H1 (cell line): Measurements from ENCODE around the gene MPZL3. TPM values are rescaled to one million over a fixed set of nuclear protein-coding genes. Genes with fewer than 3 reads are reported as not detected.

Source experiments
- CTCF ChIA-PET: fragments of 300-600 bp; sonication (Branson Sonifier 250); formaldehyde crosslinking; loops from one replicate; lab custom pipeline; 2021; ENCODE audit not compliant: partially characterized antibody; lab: Charles Lee
- POLR2A ChIA-PET: fragments of 300-600 bp; sonication (Branson Sonifier 250); formaldehyde crosslinking; loops from one replicate; lab custom pipeline; 2021; ENCODE audit warnings: inconsistent platforms; ENCODE audit not compliant: partially characterized antibody; lab: Charles Lee
- DNase-seq, 2 experiments: peaks; one replicate each; pipeline versions ENCODE4 v3.0.0 to v3.0.0-alpha.2; 2010 to 2022; ENCODE audit warnings: low spot score in 2 of 2, low read depth in 1 of 2, mixed read lengths in 1 of 2
- FAIRE-seq: peaks from 2 replicates; lab custom pipeline; 2011; peaks lifted over from hg19 to GRCh38; lab: Jason Lieb, UNC
- H2AFZ ChIP-seq: 2 replicates; pipeline ENCODE4 v1.8.1; 2012; ENCODE audit warnings: low read length, inconsistent platforms
- H2AK5ac ChIP-seq: 2 replicates; pipeline ENCODE4 v1.6.1; 2013; ENCODE audit warnings: low read depth, low read length
- H2BK120ac ChIP-seq: replicated peaks from 2 replicates; pipeline ENCODE3; 2013; ENCODE audit warnings: low read depth, low read length, inconsistent platforms
- H2BK12ac ChIP-seq: 2 replicates; pipeline ENCODE4 v1.6.1; 2013; ENCODE audit warnings: low read depth, low read length
- H2BK15ac ChIP-seq: 2 replicates; pipeline ENCODE4 v1.6.1; 2013; ENCODE audit warnings: low read length
- H2BK20ac ChIP-seq: 2 replicates; pipeline ENCODE4 v1.6.1; 2013; ENCODE audit warnings: low read length
- H2BK5ac ChIP-seq: 2 replicates; pipeline ENCODE4 v1.6.1; 2013; ENCODE audit warnings: low read depth, low read length
- H3K14ac ChIP-seq: 2 replicates; pipeline ENCODE4 v1.6.1; 2013; ENCODE audit warnings: inconsistent platforms; ENCODE audit not compliant: insufficient read length
- H3K18ac ChIP-seq: 2 replicates; pipeline ENCODE4 v1.6.1; 2013; ENCODE audit warnings: low read length; ENCODE audit errors: extremely low read depth
- H3K23ac ChIP-seq: 2 replicates; pipeline ENCODE4 v1.6.1; 2013; ENCODE audit warnings: inconsistent platforms; ENCODE audit not compliant: insufficient read length
- H3K23me2 ChIP-seq: 2 replicates; pipeline ENCODE4 v1.6.1; 2013; ENCODE audit warnings: low read depth, low read length
- H3K27ac ChIP-seq: 2 replicates; pipeline ENCODE4 v1.6.1; 2011; ENCODE audit warnings: low read depth, low read length, inconsistent platforms
- H3K27me3 ChIP-seq, 4 experiments: replicated peaks in 1 of 4; 1 replicate in 1 of 4; 2 replicates in 3 of 4; pipeline versions ENCODE4 v1.6.1 to v1.8.1; 2011 to 2013; ENCODE audit warnings: low read length in 3 of 4, mild to moderate bottlenecking in 3 of 4, inconsistent platforms in 2 of 4, mixed read lengths in 2 of 4, moderate library complexity in 1 of 4; ENCODE audit not compliant: control insufficient read depth in 3 of 4, insufficient read depth in 3 of 4; ENCODE audit errors: extremely low read depth in 1 of 4
- H3K36me3 ChIP-seq, 4 experiments: 2 replicates each; pipeline versions ENCODE4 v1.6.1 to v1.8.1; 2011 to 2013; ENCODE audit warnings: mild to moderate bottlenecking in 4 of 4, low read length in 3 of 4, moderate library complexity in 2 of 4, control low read depth in 1 of 4, inconsistent platforms in 1 of 4; ENCODE audit not compliant: insufficient read depth in 4 of 4, control insufficient read depth in 2 of 4
- H3K4ac ChIP-seq: replicated peaks from 2 replicates; pipeline ENCODE3; 2013; ENCODE audit warnings: low read length, low read depth, mixed read lengths, inconsistent platforms; ENCODE audit not compliant: insufficient read length
- H3K4me1 ChIP-seq, 4 experiments: replicated peaks in 1 of 4; 1 replicate in 1 of 4; 2 replicates in 3 of 4; pipeline versions ENCODE4 v1.6.1 to v1.8.1; 2011 to 2013; ENCODE audit warnings: low read length in 3 of 4, inconsistent platforms in 2 of 4, mixed read lengths in 1 of 4; ENCODE audit not compliant: insufficient read depth in 4 of 4, control insufficient read depth in 3 of 4
- H3K4me2 ChIP-seq, 2 experiments: 2 replicates each; pipeline versions ENCODE4 v1.6.1 to v1.8.1; 2011 to 2013; ENCODE audit warnings: low read depth in 2 of 2, low read length in 2 of 2, control low read depth in 1 of 2, inconsistent platforms in 1 of 2, mild to moderate bottlenecking in 1 of 2; ENCODE audit not compliant: insufficient read depth in 1 of 2
- H3K4me3 ChIP-seq, 4 experiments: fragments of 200-600, 300-600 bp in 1 of 4; sonication (generic), shearing (Covaris generic), sonication (Bioruptor Twin) in 1 of 4; 2 replicates each; pipeline versions ENCODE4 v1.5.1 to v1.8.1; 2011 to 2016; ENCODE audit warnings: low read length in 4 of 4, low read depth in 3 of 4, control low read depth in 2 of 4, inconsistent platforms in 2 of 4, mild to moderate bottlenecking in 2 of 4, mixed read lengths in 1 of 4, moderate library complexity in 1 of 4; ENCODE audit not compliant: insufficient read depth in 2 of 4; ENCODE audit errors: extremely low read depth in 1 of 4
- H3K56ac ChIP-seq: replicated peaks from 2 replicates; pipeline ENCODE3; 2013; ENCODE audit warnings: low read depth, mild to moderate bottlenecking, mixed read lengths, low read length, inconsistent platforms; ENCODE audit not compliant: insufficient read length
- H3K79me1 ChIP-seq: 2 replicates; pipeline ENCODE4 v1.6.1; 2013; ENCODE audit warnings: low read depth, low read length, control low read depth
- H3K79me2 ChIP-seq, 2 experiments: 2 replicates each; pipeline versions ENCODE4 v1.6.1 to v1.8.1; 2012 to 2013; ENCODE audit warnings: low read length in 2 of 2, mild to moderate bottlenecking in 2 of 2, inconsistent platforms in 1 of 2; ENCODE audit not compliant: insufficient read depth in 2 of 2, control insufficient read depth in 1 of 2
- H3K9ac ChIP-seq, 4 experiments: replicated peaks in 1 of 4; 1 replicate in 1 of 4; 2 replicates in 3 of 4; pipeline versions ENCODE4 v1.6.1 to v1.8.1; 2011 to 2013; ENCODE audit warnings: low read depth in 3 of 4, low read length in 3 of 4, control low read depth in 2 of 4, mild to moderate bottlenecking in 2 of 4, moderate library complexity in 2 of 4, inconsistent platforms in 1 of 4; ENCODE audit errors: extremely low read depth in 1 of 4
- H3K9me3 ChIP-seq, 2 experiments: 2 replicates each; pipeline versions ENCODE4 v1.6.1 to v1.8.1; 2012 to 2013; ENCODE audit warnings: mild to moderate bottlenecking in 2 of 2, moderate library complexity in 2 of 2, control low read depth in 1 of 2, inconsistent platforms in 1 of 2, low read depth in 1 of 2, low read length in 1 of 2, mixed read lengths in 1 of 2; ENCODE audit not compliant: insufficient read depth in 2 of 2
- H4K20me1 ChIP-seq, 2 experiments: replicated peaks in 1 of 2; 2 replicates each; pipeline versions ENCODE3 to v1.8.1; 2011 to 2013; ENCODE audit warnings: inconsistent platforms in 2 of 2, low read length in 2 of 2, mild to moderate bottlenecking in 1 of 2; ENCODE audit not compliant: insufficient read depth in 2 of 2, control insufficient read depth in 1 of 2
- H4K5ac ChIP-seq: 2 replicates; pipeline ENCODE4 v1.6.1; 2013; ENCODE audit warnings: low read length, low read depth, mixed read lengths, inconsistent platforms; ENCODE audit not compliant: insufficient read length
- H4K8ac ChIP-seq: 2 replicates; pipeline ENCODE4 v1.8.0; 2013; ENCODE audit warnings: mild to moderate bottlenecking, moderate library complexity, low read length, inconsistent platforms; ENCODE audit not compliant: insufficient read depth; ENCODE audit errors: extremely low read depth
- H4K91ac ChIP-seq: replicated peaks from 2 replicates; pipeline ENCODE3; 2013; ENCODE audit warnings: low read length, mixed read lengths, inconsistent platforms; ENCODE audit not compliant: insufficient read length
- ASH2L ChIP-seq: fragments of 200-600, 300-600 bp; sonication (generic); IDR thresholded peaks from one replicate; pipeline ENCODE4 v1.7.1; 2017; ENCODE audit warnings: low read length
- BRCA1 ChIP-seq: IDR thresholded peaks from 2 replicates; pipeline ENCODE4 v1.6.1; 2012; ENCODE audit warnings: low read depth, low read length, improper control_type of control experiment
- CHD1 ChIP-seq: IDR thresholded peaks from 2 replicates; pipeline ENCODE4 v1.6.1; 2012; ENCODE audit warnings: low read depth, low read length, improper control_type of control experiment
- CREB1 ChIP-seq: IDR thresholded peaks from 2 replicates; pipeline ENCODE4 v1.6.1; 2012; ENCODE audit warnings: inconsistent platforms
- EZH2 ChIP-seq: fragments of 200-600 bp; sonication (generic); IDR thresholded peaks from 2 replicates; pipeline ENCODE4 v1.7.1; 2012; ENCODE audit warnings: low read depth, mild to moderate bottlenecking, moderate library complexity, low read length, inconsistent platforms; ENCODE audit not compliant: severe bottlenecking
- GABPA ChIP-seq: IDR thresholded peaks from 2 replicates; pipeline ENCODE4 v1.6.1; 2011; ENCODE audit warnings: mild to moderate bottlenecking, low read length, moderate library complexity, borderline replicate concordance; ENCODE audit not compliant: insufficient read depth
- KDM4A ChIP-seq: IDR thresholded peaks from one replicate; pipeline ENCODE4 v1.7.1; 2012; ENCODE audit warnings: low read depth, mild to moderate bottlenecking, moderate library complexity, low read length, inconsistent platforms; ENCODE audit not compliant: severe bottlenecking
- PHF8 ChIP-seq: fragments of 200-600 bp; sonication (generic); conservative IDR thresholded peaks from 2 replicates; pipeline ENCODE4 v1.7.1; 2012; ENCODE audit warnings: low read depth, mild to moderate bottlenecking, inconsistent platforms, low read length, moderate library complexity
- POLR2A ChIP-seq, 2 experiments: IDR thresholded peaks; 1 replicate in 1 of 2; 2 replicates in 1 of 2; pipeline ENCODE4 v1.6.1; 2011; ENCODE audit warnings: low read depth in 2 of 2, low read length in 2 of 2, mild to moderate bottlenecking in 2 of 2; ENCODE audit errors: control extremely low read depth in 1 of 2
- SAP30 ChIP-seq: fragments of 300-600 bp; sonication (generic); IDR thresholded peaks from 2 replicates; pipeline ENCODE4 v1.7.1; 2012; ENCODE audit warnings: low read length, moderate library complexity, mild to moderate bottlenecking, inconsistent platforms; ENCODE audit not compliant: insufficient read depth, insufficient replicate concordance
- SIN3A ChIP-seq, 2 experiments: IDR thresholded peaks in 1 of 2; conservative IDR thresholded peaks in 1 of 2; 2 replicates each; pipeline ENCODE4 v1.6.1; 2011 to 2012; ENCODE audit warnings: low read length in 2 of 2, improper control_type of control experiment in 1 of 2, low read depth in 1 of 2, mild to moderate bottlenecking in 1 of 2
- TAF1 ChIP-seq: IDR thresholded peaks from 2 replicates; pipeline ENCODE4 v1.6.1; 2011; ENCODE audit warnings: mild to moderate bottlenecking, low read depth, low read length
- WGBS, 2 experiments: shearing (Covaris generic) in 1 of 2; methylation state at CpG; one replicate each; pipeline versions ENCODE4 v1.1.6 to v1.1.7; 2013 to 2015; ENCODE audit warnings: low lambda C conversion rate in 2 of 2, mixed read lengths in 2 of 2, inconsistent platforms in 1 of 2, low coverage in 1 of 2, missing lambda C conversion rate in 1 of 2; ENCODE audit not compliant: insufficient replicate concordance in 2 of 2, insufficient coverage in 1 of 2, insufficient read length in 1 of 2; ENCODE audit errors: extremely low coverage in 1 of 2, missing lambda C conversion rate in 1 of 2; 5-methylcytosine and 5-hydroxymethylcytosine counted together
- polyA plus RNA-seq, 7 experiments: library from polyadenylated mRNA; depleted of rRNA in 3 of 7; stranded (reverse) in 5 of 7; unstranded in 2 of 7; fragments of >200 nt in 5 of 7; fragments of 200-250 nt in 2 of 7; gene quantifications; 1 replicate in 5 of 7; 2 replicates in 1 of 7; 4 replicates in 1 of 7; pipeline versions ENCODE4 v1.2.1 to v1.2.3, GENCODE V29; 2011 to 2013; ENCODE audit warnings: missing spikeins in 2 of 7, mixed read lengths in 2 of 7
- total RNA-seq: library from RNA; stranded (reverse); fragmentation: NEBNext Ultra II Directional; extraction: Animal tissue kit (Norgen Biotek cat#: 25700); gene quantifications from 2 replicates; pipeline ENCODE4 v1.2.1, GENCODE V29; 2021

Gene MPZL3
- total and polyA plus RNA-seq, 2 of the 8 experiments (the other 6 are each of a cell fraction or from before 2014, with no cell fraction given) = 1.1 to 3.9 TPM

DNA sequence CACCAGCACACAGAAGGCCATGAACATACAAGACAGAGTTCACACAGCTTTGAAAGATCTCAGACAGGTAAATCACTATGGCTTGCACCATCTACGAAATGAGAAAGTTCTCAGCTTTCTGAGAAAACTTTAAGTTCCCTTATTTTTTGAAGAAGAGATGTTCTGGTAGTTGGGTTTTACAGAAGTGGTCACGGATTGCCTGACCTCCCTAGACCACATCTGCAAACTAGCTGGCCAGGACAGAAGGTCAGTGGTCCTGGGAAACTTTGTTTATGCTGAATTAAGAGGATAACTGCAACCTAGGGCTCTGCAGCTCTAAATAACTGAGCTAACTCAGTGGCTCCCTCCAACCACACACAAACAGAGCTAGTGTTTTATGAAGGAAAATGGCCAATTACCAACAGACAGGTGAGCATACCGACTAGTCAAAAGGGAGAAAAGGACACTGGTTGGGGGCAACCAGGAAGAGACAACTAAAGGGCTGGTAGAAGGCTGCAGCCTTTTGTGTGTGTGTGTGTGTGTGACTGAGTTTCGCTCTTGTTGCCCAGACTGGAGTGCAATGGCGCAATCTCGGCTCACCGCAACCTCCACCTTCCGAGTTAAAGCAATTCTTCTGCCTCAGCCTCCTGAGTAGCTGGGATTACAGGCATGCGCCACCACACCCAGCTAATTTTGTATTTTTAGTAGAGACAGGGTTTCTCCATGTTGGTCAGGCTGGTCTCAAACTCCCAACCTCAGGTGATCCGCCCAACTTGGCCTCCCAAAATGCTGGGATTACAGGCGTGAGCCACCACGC lies 67.2 kb downstream of the MPZL3 start:
- Histone ChIP-seq H3K9ac (no peak overlapping the region), H4K5ac (no peak overlapping the region), H3K27ac (no peak overlapping the region), H3K4me3 (no peak overlapping the region), H2AFZ (no peak overlapping the region), H3K27me3 (no peaks in the 10 kb centered on the region), H2AK5ac (no peak overlapping the region), H3K14ac (no peak overlapping the region), H3K79me2 (no peaks in the 10 kb centered on the region), H3K4me1 (peaks cover 6 to 8% (median 7%) of the 10 kb centered on the region in 4 experiments), H4K91ac (no peak overlapping the region), H2BK20ac (no peak overlapping the region), H2BK5ac (no peak overlapping the region), H2BK120ac (no peak overlapping the region), H3K23ac (peak overlapping the region; percentile 40), H2BK12ac (no peak overlapping the region), H3K36me3 (no peaks in the 10 kb centered on the region), H2BK15ac (no peak overlapping the region), H3K9me3 (no peaks in the 10 kb centered on the region), H4K8ac (no peak overlapping the region), H4K20me1 (no peaks in the 10 kb centered on the region), H3K79me1 (no peaks in the 10 kb centered on the region), H3K4ac (no peak overlapping the region), H3K18ac (no peak overlapping the region), H3K56ac (no peak overlapping the region), H3K4me2 (no peak overlapping the region), H3K23me2 (peaks cover 3% of the 10 kb centered on the region; the same call in 1 of the 2 replicates)
- POLR2A ChIA-PET = interaction anchor here (1.2 kb wide), 1 partner anchor 10 kb away, joined by 3 read pairs; no protein-coding TSS in a partner anchor
- FAIRE-seq (no peak), DNase-seq (no peak)
- 85% methylated on average over 12 of the region's 12 CpGs; no CpG with 5 or more reads in 1 of the 2 experiments for WGBS, 2 experiments
- CTCF ChIA-PET = interaction anchor here (0.6 to 2.4 kb wide), 8 partner anchors 10 to 111 kb away, joined by 3 to 11 read pairs (median 4); no protein-coding TSS in a partner anchor
- TF ChIP-seq SAP30 (no peak), ASH2L (no peak), EZH2 (no peak), KDM4A (no peak), POLR2A (IDR thresholded peaks at IDR 0.05; ENCODE audit: control extremely low read depth in 1 of 2, low read depth in 2 of 2, low read length in 2 of 2) (no peak), CHD1 (no peak), CREB1 (no peak), TAF1 (no peak), PHF8 (no peak), GABPA (no peak), SIN3A (conservative IDR thresholded peaks at IDR 0.05 in 1 of 2, IDR thresholded peaks at IDR 0.05 in 1 of 2; ENCODE audit: low read depth in 1 of 2, low read length in 2 of 2) (no peak), BRCA1 (no peak)
